Activated CD8-positive, alpha-beta memory T cell treated with anti-CD3 and anti-CD28 coated beads, Interleukin-2, amount 50 U/mL, for 4 hours (primary cell): ENCODE data around the gene NPFF.

Experiments
- DNase-seq: peaks from one replicate; pipeline ENCODE4 v3.0.0-alpha.2; 2020

The NPFF gene

GRCh38 chr12:53472056-53472582 lies 35.2 kb downstream of the NPFF start:
- DNase-seq: no peak

GRCh38 chr12:53468282-53468681 lies 39.0 kb downstream of the NPFF start:
- no peak for DNase-seq

- DNase-seq: no peak
These were observed 39.4 kb downstream of the NPFF start for GRCh38 chr12:53467880-53468279.

- no peak for DNase-seq
These were observed 40.2 kb downstream of the NPFF start for GRCh38 chr12:53467082-53467481.

GRCh38 chr12:53466640-53467039 lies 40.6 kb downstream of the NPFF start:
- DNase-seq: no peak

GRCh38 chr12:53465679-53466078 lies 41.6 kb downstream of the NPFF start:
- DNase-seq: no peak

- DNase-seq: no peak
These were observed 42.4 kb downstream of the NPFF start for GRCh38 chr12:53464685-53465418.

GRCh38 chr12:53463802-53464560 lies 43.3 kb downstream of the NPFF start:
- DNase-seq: no peak

- DNase-seq: no peak
These were observed 44.3 kb downstream of the NPFF start for GRCh38 chr12:53462935-53463334.

- no peak for DNase-seq
These were observed 45.7 kb downstream of the NPFF start for GRCh38 chr12:53461591-53461990.

- DNase-seq: no peak
These were observed 46.2 kb downstream of the NPFF start for GRCh38 chr12:53461059-53461458.

GRCh38 chr12:53459097-53459496 lies 48.2 kb downstream of the NPFF start:
- DNase-seq: no peak
